HG03378 (cell line): ENCODE data around the gene IFI30.
"Not testable (repeated sequence)": the region's sequence is repeated elsewhere in the genome, so short reads cannot be mapped to it uniquely, and the experiment has no call there.

Experiments
- ATAC-seq: cut with Tn5 transposase; IDR thresholded peaks from one replicate; pipeline ENCODE4 v1.9.1; 2021; ENCODE audit warnings: mild to moderate bottlenecking, moderate library complexity; ENCODE audit not compliant: unreplicated experiment

Gene IFI30

DNA sequence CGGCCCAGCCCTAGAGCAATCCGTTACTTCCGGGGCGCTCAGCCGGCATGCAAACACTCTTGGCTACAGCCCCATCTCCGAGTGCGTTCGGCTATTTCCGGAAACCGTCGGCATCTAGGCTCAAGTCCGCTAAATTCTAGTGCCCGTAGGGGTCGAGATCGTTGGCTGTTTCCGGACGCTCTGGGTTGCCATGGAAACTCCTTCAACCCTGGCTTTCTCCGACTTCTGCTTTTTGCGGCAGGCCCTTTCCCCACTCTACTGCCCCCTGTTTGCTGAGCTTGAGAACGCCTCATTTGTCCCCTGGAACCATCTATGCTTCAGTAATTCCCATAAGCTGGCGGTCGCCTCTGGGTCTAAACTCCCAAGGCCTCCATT lies 21.2 kb upstream of the IFI30 start:
- ATAC-seq: peak; percentile 73

- peak; percentile 60 for ATAC-seq
These were observed 20.6 kb upstream of the IFI30 start, which contains the start of gene PIK3R2 for GRCh38 chr19:18152817-18153555. PIK3R2 (plus strand) TSS chr19:18153163; CDS start chr19:18155880, 2,717 bp downstream.

- no peak for ATAC-seq
These were observed 20.0 kb upstream of the IFI30 start for GRCh38 chr19:18153556-18154134.

GRCh38 chr19:18155095-18156087 lies 18.2 kb upstream of the IFI30 start:
- ATAC-seq: no peak

DNA sequence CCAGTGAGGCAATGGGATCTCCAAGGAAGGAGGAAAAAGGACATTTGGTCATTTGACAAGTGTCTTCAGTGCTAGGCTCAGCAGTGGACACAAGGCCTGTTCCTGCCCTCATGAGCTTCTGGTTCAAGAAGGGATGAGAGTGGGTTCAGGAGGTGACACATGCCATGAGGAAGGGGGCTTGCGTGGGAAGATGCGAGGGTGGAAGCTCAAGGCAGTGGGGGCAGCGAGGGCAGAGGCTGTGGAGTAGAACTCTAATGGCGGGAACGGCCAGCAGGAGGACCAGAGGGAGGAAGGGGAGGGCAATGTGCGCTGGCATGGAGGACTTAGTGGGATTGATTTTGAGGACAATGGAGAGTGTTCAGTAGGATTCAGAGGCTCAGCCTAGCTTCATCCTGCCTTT lies 17.3 kb upstream of the IFI30 start:
- ATAC-seq: no peak

- ATAC-seq: no peak
These were observed 16.7 kb upstream of the IFI30 start for GRCh38 chr19:18156841-18157464.

DNA sequence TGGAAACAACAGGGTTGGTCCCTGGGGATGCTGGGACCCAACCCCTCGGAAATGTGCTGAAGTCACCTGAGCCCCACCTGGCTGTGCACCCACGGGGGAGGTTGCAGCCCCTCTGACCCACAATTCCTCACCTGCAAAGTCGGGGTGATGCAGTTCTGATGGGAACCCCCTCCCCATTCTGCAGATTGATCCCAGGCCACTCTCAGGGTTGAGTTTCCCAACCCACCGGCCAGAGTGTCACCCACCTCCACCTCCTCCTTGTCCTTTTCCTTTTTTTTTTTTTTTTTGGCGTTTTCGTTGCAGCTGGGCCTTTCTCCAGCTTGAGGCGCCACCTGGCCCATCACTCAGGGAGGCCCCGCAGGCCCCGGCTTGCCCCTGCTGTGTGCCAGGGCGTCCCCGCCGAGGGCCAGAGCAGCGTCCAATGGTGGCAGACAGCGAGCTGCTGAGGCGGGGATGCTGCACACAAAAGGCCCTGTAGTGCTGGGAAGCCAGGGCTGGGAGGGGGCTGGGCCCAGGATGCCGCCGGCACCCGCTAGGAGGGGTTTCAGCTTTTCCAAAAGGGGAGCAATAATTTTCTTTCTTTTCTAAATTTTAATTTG lies 16.0 kb upstream of the IFI30 start:
- ATAC-seq: no peak

DNA sequence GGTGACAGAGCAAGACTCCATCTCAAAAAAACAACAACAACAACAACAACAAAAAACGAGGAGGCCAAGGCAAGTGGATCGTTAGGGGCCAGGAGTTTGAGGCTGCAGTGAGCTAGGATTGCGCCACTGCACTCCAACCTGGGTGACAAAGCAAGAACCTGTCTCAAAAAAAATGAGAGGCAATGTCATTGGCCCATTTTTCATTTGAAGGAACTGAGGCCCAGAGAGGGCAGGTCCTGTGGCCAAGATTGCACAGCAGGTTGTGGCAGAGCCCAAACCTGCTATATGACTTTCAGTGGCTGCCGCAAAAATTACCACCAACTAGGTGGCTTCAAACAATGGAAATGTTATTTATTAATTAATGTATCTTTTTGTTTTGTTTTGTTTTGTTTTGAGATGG lies 15.1 kb upstream of the IFI30 start:
- no peak for ATAC-seq

GRCh38 chr19:18159059-18159616 lies 14.5 kb upstream of the IFI30 start:
- not testable (repeated sequence) for ATAC-seq

GRCh38 chr19:18159810-18160209 lies 13.8 kb upstream of the IFI30 start:
- ATAC-seq: no peak

DNA sequence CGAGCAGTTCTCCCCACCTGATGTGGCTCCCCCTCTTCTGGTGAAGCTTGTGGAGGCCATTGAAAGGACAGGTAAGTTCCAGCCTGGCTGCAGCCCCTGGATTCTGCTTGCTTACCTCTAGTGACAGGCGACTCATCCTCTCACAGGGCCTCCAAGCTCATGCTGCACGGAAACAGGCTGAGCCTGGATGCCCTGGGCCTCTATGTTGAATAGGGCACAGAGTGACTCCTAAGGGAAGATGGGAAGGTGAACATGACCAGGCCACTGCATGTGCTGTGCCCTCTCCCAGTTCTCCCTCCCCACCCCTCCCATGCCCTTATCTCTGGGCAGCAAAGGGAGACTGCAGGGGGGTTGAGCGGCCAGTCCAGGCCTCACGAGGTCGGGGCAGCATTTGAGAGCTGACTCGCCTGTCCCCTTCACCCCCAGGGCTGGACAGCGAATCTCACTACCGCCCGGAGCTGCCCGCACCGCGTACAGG lies 13.1 kb upstream of the IFI30 start:
- no peak for ATAC-seq

- no peak for ATAC-seq
These were observed 12.5 kb upstream of the IFI30 start for GRCh38 chr19:18160971-18161635.

DNA sequence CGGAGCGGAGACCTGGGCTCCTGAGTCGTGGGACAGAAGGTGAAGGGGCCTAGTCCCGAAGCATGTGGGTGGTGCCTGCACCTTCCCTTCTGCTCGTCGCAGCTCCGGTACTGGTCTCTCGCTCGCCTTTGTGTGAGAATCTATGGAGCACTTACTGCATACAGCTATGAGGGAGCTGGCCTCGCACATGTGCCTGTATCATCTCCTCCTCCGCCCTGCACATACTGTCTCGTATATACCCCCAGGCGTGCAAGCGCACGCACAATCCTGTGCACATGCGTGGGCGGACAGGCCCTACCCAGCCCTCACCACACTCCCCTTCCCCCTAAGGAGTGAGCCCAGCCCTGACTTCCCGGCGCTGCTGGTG lies 12.0 kb upstream of the IFI30 start:
- no peak for ATAC-seq

DNA sequence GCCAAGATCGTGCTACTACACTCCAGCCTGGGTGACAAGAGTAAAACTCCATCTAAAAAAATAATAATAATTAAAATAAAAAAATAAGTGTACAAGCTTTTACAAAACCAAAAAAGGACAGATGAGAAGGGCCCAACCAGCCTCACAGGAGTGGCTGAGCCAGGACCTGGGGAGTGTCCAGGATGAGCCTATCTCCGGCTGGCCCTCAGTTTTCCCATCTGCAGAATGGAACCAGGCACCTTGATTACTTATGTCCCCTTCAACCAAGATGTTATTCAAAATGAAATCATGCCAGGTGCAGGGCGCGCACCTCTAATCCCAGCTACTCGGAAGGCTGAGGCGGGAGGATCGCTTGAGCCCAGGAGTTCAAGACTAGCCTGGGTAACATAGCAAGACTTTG lies 9.5 kb upstream of the IFI30 start:
- no peak for ATAC-seq

DNA sequence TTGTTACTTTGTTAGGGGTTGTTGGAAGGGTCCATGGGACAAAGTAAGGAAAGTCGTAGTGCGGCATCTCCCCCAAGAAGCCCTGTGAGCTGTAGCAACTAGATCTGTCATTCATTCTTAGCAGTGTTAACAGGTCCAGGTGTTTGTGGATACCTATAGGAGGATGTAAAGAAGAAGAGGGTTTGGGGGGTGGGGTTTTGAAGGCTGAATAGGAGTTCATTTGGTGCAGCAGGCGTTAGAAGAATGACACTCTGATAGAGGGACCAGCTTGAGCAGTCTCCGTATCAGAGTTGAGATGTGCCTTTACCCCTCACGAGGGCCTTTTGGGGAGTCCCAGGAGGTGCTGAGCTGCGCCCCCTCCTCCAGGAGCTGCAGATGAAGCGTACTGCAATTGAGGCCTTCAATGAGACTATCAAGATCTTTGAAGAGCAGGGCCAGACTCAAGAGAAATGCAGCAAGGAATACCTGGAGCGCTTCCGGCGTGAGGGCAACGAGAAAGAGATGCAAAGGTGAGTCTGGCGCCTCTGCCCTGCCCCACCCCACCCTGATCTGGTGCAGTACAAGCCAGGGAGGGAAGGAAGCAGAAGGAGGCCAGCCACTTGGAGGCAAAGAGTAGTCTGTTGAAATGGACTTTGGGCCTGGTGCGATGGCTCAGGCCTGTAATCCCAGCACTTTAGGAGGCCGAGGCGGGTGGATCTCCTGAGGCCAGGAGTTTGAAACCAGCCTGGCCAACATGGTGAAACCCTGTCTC lies 7.6 kb upstream of the IFI30 start:
- ATAC-seq: no peak

- no peak for ATAC-seq
These were observed 6.6 kb upstream of the IFI30 start for GRCh38 chr19:18167011-18167410.

- ATAC-seq: no peak
These were observed 5.5 kb upstream of the IFI30 start for GRCh38 chr19:18167975-18168645.

- ATAC-seq: no peak
These were observed 4.8 kb upstream of the IFI30 start for GRCh38 chr19:18168673-18169381.
